Measurements from ENCODE around the gene PTPRU.

- TF ChIP-seq ZNF384 (IDR thresholded peaks at IDR 0.05): no peak
- no peak for TF ChIP-seq TARDBP (IDR thresholded peaks at IDR 0.05)
- TF ChIP-seq NFRKB (IDR thresholded peaks at IDR 0.05): no peak
- no peak for TF ChIP-seq FOXM1 (IDR thresholded peaks at IDR 0.05; ENCODE audit: borderline replicate concordance)
- no peak for TF ChIP-seq FOXK2 (IDR thresholded peaks at IDR 0.05)
- TF ChIP-seq SP1 (IDR thresholded peaks at IDR 0.05): no peak
- no peak for TF ChIP-seq ELF4 (IDR thresholded peaks at IDR 0.05)
- no peak for TF ChIP-seq L3MBTL2 (conservative IDR thresholded peaks at IDR 0.05)
- no peak for TF ChIP-seq ARNT (IDR thresholded peaks at IDR 0.05)
- TF ChIP-seq HDGF (IDR thresholded peaks at IDR 0.05; ENCODE audit: borderline replicate concordance): no peak
Measured at GRCh38 chr1:29225361-29225760, 11.0 kb upstream of the PTPRU start.

Measured in HEK293T (cell line).